Liver (tissue), 10 donors: ENCODE measurements around the gene RP9. TPM values are rescaled to one million over a fixed set of nuclear protein-coding genes. Genes with fewer than 3 reads are reported as not detected.
A peak's percentile ranks its signal among the peaks of the same experiment; 100 is the strongest.

Experiments used
- DNase-seq: peaks from one replicate; pipeline ENCODE4 v3.0.0-alpha.2; 2017; ENCODE audit warnings: low spot score
- H3K27ac ChIP-seq, 2 donors: one replicate each; pipeline ENCODE4 v1.7.0; 2013; ENCODE audit warnings: inconsistent platforms in 2 of 2, low read length in 2 of 2, control low read depth in 1 of 2, low read depth in 1 of 2, mild to moderate bottlenecking in 1 of 2
- H3K27me3 ChIP-seq, 4 donors: one replicate each; pipeline versions ENCODE4 v1.6.1 to v1.7.0; 2013; ENCODE audit warnings: low read length in 3 of 4, inconsistent platforms in 1 of 4, mild to moderate bottlenecking in 1 of 4, moderate library complexity in 1 of 4; ENCODE audit not compliant: control insufficient read depth in 4 of 4, insufficient read depth in 4 of 4
- H3K36me3 ChIP-seq, 4 donors: one replicate each; pipeline versions ENCODE4 v1.6.1 to v1.7.0; 2013; ENCODE audit warnings: low read length in 3 of 4, mild to moderate bottlenecking in 3 of 4, low read depth in 1 of 4, moderate library complexity in 1 of 4; ENCODE audit not compliant: control insufficient read depth in 4 of 4, insufficient read depth in 3 of 4
- H3K4me1 ChIP-seq, 4 donors: one replicate each; pipeline versions ENCODE4 v1.6.1 to v1.7.0; 2013; ENCODE audit warnings: low read length in 3 of 4, mild to moderate bottlenecking in 3 of 4, moderate library complexity in 1 of 4; ENCODE audit not compliant: control insufficient read depth in 4 of 4, insufficient read depth in 4 of 4
- H3K4me3 ChIP-seq, 3 donors: one replicate each; pipeline versions ENCODE4 v1.6.1 to v1.7.0; 2013; ENCODE audit warnings: low read length in 3 of 3, control low read depth in 1 of 3, low read depth in 1 of 3, mild to moderate bottlenecking in 1 of 3
- H3K9ac ChIP-seq, 2 donors: one replicate each; pipeline ENCODE4 v1.7.0; 2013; ENCODE audit warnings: low read length in 2 of 2, mild to moderate bottlenecking in 2 of 2, moderate library complexity in 2 of 2, control low read depth in 1 of 2, low read depth in 1 of 2
- H3K9me3 ChIP-seq, 4 donors: one replicate each; pipeline versions ENCODE4 v1.6.1 to v1.7.0; 2013; ENCODE audit warnings: low read length in 3 of 4; ENCODE audit not compliant: control insufficient read depth in 4 of 4
- ATF3 ChIP-seq: IDR thresholded peaks from 2 replicates; pipeline ENCODE4 v1.6.1; 2016; ENCODE audit warnings: antibody characterized with exemption
- EGR1 ChIP-seq, 2 donors: IDR thresholded peaks; 2 replicates each; pipeline ENCODE4 v1.6.1; 2016 to 2018; ENCODE audit warnings: antibody characterized with exemption in 2 of 2, low read depth in 2 of 2
- FOXA1 ChIP-seq: IDR thresholded peaks from 2 replicates; pipeline ENCODE4 v1.6.1; 2016; ENCODE audit warnings: antibody characterized with exemption
- FOXA2 ChIP-seq: IDR thresholded peaks from 2 replicates; pipeline ENCODE4 v1.6.1; 2016; ENCODE audit warnings: antibody characterized with exemption
- RAD21 ChIP-seq, 2 donors: IDR thresholded peaks; 2 replicates each; pipeline ENCODE4 v1.6.1; 2016; ENCODE audit warnings: antibody characterized with exemption in 2 of 2, mild to moderate bottlenecking in 2 of 2
- REST ChIP-seq: IDR thresholded peaks from 2 replicates; pipeline ENCODE4 v1.6.1; 2016; ENCODE audit warnings: antibody characterized with exemption, mild to moderate bottlenecking
- RXRA ChIP-seq, 2 donors: IDR thresholded peaks; 2 replicates each; pipeline ENCODE4 v1.6.1; 2017 to 2018; ENCODE audit warnings: antibody characterized with exemption in 2 of 2, mild to moderate bottlenecking in 1 of 2
- SP1 ChIP-seq: IDR thresholded peaks from 2 replicates; pipeline ENCODE4 v1.6.1; 2018; ENCODE audit warnings: antibody characterized with exemption, mild to moderate bottlenecking
- TAF1 ChIP-seq: conservative IDR thresholded peaks from 2 replicates; pipeline ENCODE4 v1.6.1; 2016; ENCODE audit warnings: antibody characterized with exemption, mild to moderate bottlenecking
- YY1 ChIP-seq: IDR thresholded peaks from 2 replicates; pipeline ENCODE4 v1.6.1; 2016; ENCODE audit warnings: antibody characterized with exemption, mild to moderate bottlenecking
- ZBTB33 ChIP-seq: IDR thresholded peaks from 2 replicates; pipeline ENCODE4 v1.6.1; 2016; ENCODE audit warnings: antibody characterized with exemption
- WGBS: extraction: QIAGEN DNeasy Blood & Tissue Kit; methylation state at CpG from one replicate; pipeline ENCODE4 v1.1.7; 2013; 5-methylcytosine and 5-hydroxymethylcytosine counted together
- polyA plus RNA-seq, 2 donors: library from polyadenylated mRNA; stranded (reverse) in 1 of 2; unstranded in 1 of 2; fragments of 200-250 nt in 1 of 2; fragments of >200 nt in 1 of 2; fragmentation: Nextera tagmentation in 1 of 2; extraction: Ambion mirVana in 1 of 2; gene quantifications; one replicate each; pipeline versions ENCODE4 v1.2.1 to v1.2.3, GENCODE V29; 2013 to 2015
- small RNA-seq: library from RNA; depleted of rRNA; stranded (forward); fragments of <200 nt; gene quantifications from one replicate; pipeline ENCODE3, GENCODE V24; 2014
- total RNA-seq, 2 donors: library from RNA; depleted of rRNA; stranded (reverse); fragments of >200 nt; gene quantifications; one replicate each; pipeline ENCODE4 v1.2.3, GENCODE V29; 2014
- donor health status: healthy.
- donor health status: healthy.
- donor health status: healthy.
- donor health status: healthy.
- donor health status: healthy.

RP9 gene
- total and polyA plus RNA-seq, 4 donors, result 3.3 to 7.7 (median 4.4) TPM

GRCh38 chr7:33044986-33045385 lies 64.2 kb downstream of the RP9 start:
- no peak for DNase-seq
- no peak for TF ChIP-seq FOXA1
- TF ChIP-seq RAD21 (IDR thresholded peaks at IDR 0.05), result no peak
- TF ChIP-seq REST, result no peak
- TF ChIP-seq ZBTB33, result no peak
- no peak for TF ChIP-seq ATF3
- no peak for TF ChIP-seq RXRA (IDR thresholded peaks at IDR 0.05)
- TF ChIP-seq TAF1, result no peak
- no peak for TF ChIP-seq FOXA2
- no peak for TF ChIP-seq YY1
- no peak for TF ChIP-seq SP1
- TF ChIP-seq EGR1 (IDR thresholded peaks at IDR 0.05; ENCODE audit: low read depth in 2 of 2), result no peak
- H3K9me3 ChIP-seq, result no peaks in the 10 kb centered on the region
- H3K27me3 ChIP-seq, result no peaks in the 10 kb centered on the region
- H3K36me3 ChIP-seq, result no peaks in the 10 kb centered on the region
- peak overlapping the region; percentile 90 for H3K27ac ChIP-seq
- peaks cover 8 to 31% (median 18%) of the 10 kb centered on the region in 4 donors for H3K4me1 ChIP-seq
- no peak overlapping the region for H3K4me3 ChIP-seq
- no peak overlapping the region for H3K9ac ChIP-seq
- WGBS, result 19% methylated on average over 2 of the region's 2 CpGs

Small RNA genes lying within 50 kb of the gene (small RNA-seq; reads per million reads assigned to genes)
- gene AC074338.1 (not detected), gene RN7SL505P (not detected)

Other genes with a start within 250 kb of the RP9 start
- 10 to 100 TPM; 22.5 to 29.5 TPM for gene KBTBD2, start 217.6 kb downstream of the RP9 start, total RNA-seq
- 1 to 10 TPM; 7.1 to 7.6 TPM for gene KBTBD2, start 217.6 kb downstream of the RP9 start, polyA plus RNA-seq
- 10 to 100 TPM; 20.3 to 44.8 TPM for gene FKBP9, start 152.0 kb downstream of the RP9 start, total RNA-seq
- 10 to 100 TPM; 13.7 to 20.2 TPM for gene FKBP9, start 152.0 kb downstream of the RP9 start, polyA plus RNA-seq
- gene NT5C3A, start 46.6 kb downstream of the RP9 start, total RNA-seq, result 10 to 100 TPM in 1 of 2 donors, 1 to 10 TPM in 1; 9.5 to 41.6 TPM
- 1 to 10 TPM; 4.3 to 9.8 TPM for gene NT5C3A, start 46.6 kb downstream of the RP9 start, polyA plus RNA-seq
- gene BBS9, start 20.2 kb upstream of the RP9 start, total RNA-seq, result 1 to 10 TPM; 6.3 to 9.5 TPM
- gene BBS9, start 20.2 kb upstream of the RP9 start, polyA plus RNA-seq, result 1 to 10 TPM; 2.3 to 2.7 TPM